Motor neuron (in vitro differentiated cells): Measurements from ENCODE around the gene STK17A. TPM values are rescaled to one million over a fixed set of nuclear protein-coding genes. Genes with fewer than 3 reads are reported as not detected.

Experiments used
- ATAC-seq, 8 experiments: fragments of 200-7000 bp; cut with Tn5 transposase; replicated peaks in 6 of 8; 2 replicates each; pipeline ENCODE4 v1.8.0; 2021; ENCODE audit warnings: mild to moderate bottlenecking in 8 of 8, moderate library complexity in 8 of 8
- H3K27ac ChIP-seq, 2 donors: fragments of 250-450 bp; sonication (Bioruptor Pico); 2 replicates each; pipeline ENCODE4 v1.9.0; 2021; ENCODE audit warnings: antibody characterized with exemption in 2 of 2, mild to moderate bottlenecking in 2 of 2, moderate library complexity in 1 of 2
- H3K4me1 ChIP-seq, 2 donors: fragments of 250-450 bp; sonication (Bioruptor Pico); replicated peaks in 1 of 2; 2 replicates each; pipeline ENCODE4 v1.6.1; 2021; ENCODE audit warnings: antibody characterized with exemption in 2 of 2, mild to moderate bottlenecking in 2 of 2, moderate library complexity in 1 of 2
- H3K4me3 ChIP-seq, 5 donors: fragments of 250-450 bp; sonication (Bioruptor Pico); 2 replicates each; pipeline ENCODE4 v1.9.0; 2021; ENCODE audit warnings: antibody characterized with exemption in 5 of 5, mild to moderate bottlenecking in 5 of 5, moderate library complexity in 4 of 5
- WGBS, 10 experiments: fragments of 450-650 bp; shearing (Covaris generic); methylation state at CpG; one replicate each; pipeline ENCODE4 v1.0.0; 2022; 5-methylcytosine and 5-hydroxymethylcytosine counted together
- in situ Hi-C, 9 experiments: fragments of 400-800 bp; cut with MboI; loops; one replicate each; pipeline ENCODE4 v1.15.0; 2021; ENCODE audit warnings: low sequenced_read_pairs in 9 of 9, low pct_unique_long_range_greater_than_20kb in 2 of 9; ENCODE audit not compliant: unreplicated experiment in 9 of 9
- total RNA-seq, 8 experiments: library from RNA; unstranded; fragments of 300-600 nt; gene quantifications; 2 replicates each; pipeline versions ENCODE4 v1.2.3 to v1.2.4, GENCODE V29; 2022

Gene STK17A
- total RNA-seq, 8 experiments from 2014 or later = 3.9 to 18.4 (median 13.4) TPM

DNA sequence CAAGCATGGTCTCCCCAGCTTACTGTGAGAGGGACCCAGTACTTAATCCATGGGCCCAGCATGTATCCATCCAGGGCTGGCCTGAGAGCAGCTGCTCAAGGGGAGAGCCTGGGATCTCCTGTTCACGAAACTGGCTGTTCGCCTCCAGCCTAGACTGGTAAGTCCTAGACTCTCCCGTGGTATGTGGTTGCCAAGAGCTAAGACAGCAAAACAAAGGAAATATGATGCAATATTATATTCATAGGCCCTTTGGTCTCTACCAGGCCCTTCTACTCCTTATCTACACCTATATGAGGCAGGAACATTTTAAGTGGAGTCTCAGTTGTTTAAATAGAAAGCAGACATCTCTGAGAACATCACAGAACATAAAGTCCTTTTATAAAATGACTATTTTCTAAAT is 28.9 kb upstream of the STK17A start:
- ATAC-seq = peak in 2 of 8 experiments; percentile 37 to 59
- in situ Hi-C loops = no loop called here
- 18 to 90% (median 83%) methylated on average over 2 to 3 of the region's 3 CpGs; no CpG with 5 or more reads in 4 of the 10 experiments for WGBS, 10 experiments
- Histone ChIP-seq H3K4me3 (no peak overlapping the region), H3K4me1 (no peaks in the 10 kb centered on the region), H3K27ac (no peak overlapping the region)

DNA sequence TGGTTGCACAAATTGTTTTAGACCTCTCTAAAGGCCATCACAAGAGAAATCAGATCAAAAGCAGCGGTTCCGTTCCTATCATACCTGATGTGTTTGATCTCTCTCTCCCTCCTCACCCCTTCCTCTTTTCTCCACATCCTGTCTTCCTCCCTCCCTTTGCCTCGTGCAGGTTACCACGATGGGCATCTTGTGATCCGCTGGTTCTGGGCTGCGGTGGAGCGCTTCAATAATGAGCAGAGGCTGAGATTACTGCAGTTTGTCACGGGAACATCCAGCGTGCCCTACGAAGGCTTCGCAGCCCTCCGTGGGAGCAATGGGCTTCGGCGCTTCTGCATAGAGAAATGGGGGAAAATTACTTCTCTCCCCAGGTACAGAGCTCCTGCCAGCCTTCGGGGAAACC is 28.5 kb upstream of the STK17A start:
- no peak for ATAC-seq
- Histone ChIP-seq H3K4me3 (no peak overlapping the region), H3K4me1 (no peaks in the 10 kb centered on the region), H3K27ac (no peak overlapping the region)
- 68 to 100% (median 86%) methylated on average over 2 to 12 of the region's 15 CpGs; no CpG with 5 or more reads in 2 of the 10 experiments for WGBS, 10 experiments
- in situ Hi-C loops = no loop called here

DNA sequence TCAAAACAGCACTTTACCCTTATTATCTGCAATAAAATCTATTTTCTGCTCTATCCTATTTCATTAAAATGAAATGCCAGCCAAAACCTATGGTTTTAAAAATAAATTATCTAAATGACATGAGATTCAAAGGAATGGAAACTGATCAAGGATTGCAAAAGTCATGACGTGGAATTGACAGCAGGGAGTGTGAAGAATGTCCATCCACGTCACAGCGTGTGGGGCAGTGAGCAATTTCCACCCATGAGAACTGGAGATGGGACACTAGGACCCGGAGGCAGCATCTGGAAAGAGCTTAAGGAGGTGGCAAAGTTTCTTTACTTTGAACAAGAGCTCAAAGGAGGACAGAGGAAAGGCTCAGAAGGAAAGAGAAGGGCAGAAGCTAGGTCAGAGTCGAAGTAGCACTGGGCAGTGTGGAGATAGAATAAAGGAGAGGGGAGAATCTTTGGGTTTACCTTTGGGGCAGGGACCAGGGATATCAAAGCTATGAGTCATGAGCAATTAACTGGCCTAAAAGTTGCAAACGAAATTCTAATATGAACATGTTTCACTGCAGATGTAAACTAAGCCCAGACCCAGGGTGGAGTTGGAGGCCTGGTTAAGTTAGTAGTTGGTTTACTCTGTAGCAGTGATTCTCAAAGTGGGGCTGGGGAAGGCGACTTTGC is 24.9 kb upstream of the STK17A start:
- peak in 3 of 8 experiments; percentile 31 to 71 (median 33) for ATAC-seq
- H3K4me1 ChIP-seq = no peaks in the 10 kb centered on the region
- no peak overlapping the region for H3K4me3 ChIP-seq
- in situ Hi-C loops = no loop called here
- 36 to 90% (median 75%) methylated on average over 1 to 7 of the region's 7 CpGs for WGBS, 10 experiments
- no peak overlapping the region for H3K27ac ChIP-seq

DNA sequence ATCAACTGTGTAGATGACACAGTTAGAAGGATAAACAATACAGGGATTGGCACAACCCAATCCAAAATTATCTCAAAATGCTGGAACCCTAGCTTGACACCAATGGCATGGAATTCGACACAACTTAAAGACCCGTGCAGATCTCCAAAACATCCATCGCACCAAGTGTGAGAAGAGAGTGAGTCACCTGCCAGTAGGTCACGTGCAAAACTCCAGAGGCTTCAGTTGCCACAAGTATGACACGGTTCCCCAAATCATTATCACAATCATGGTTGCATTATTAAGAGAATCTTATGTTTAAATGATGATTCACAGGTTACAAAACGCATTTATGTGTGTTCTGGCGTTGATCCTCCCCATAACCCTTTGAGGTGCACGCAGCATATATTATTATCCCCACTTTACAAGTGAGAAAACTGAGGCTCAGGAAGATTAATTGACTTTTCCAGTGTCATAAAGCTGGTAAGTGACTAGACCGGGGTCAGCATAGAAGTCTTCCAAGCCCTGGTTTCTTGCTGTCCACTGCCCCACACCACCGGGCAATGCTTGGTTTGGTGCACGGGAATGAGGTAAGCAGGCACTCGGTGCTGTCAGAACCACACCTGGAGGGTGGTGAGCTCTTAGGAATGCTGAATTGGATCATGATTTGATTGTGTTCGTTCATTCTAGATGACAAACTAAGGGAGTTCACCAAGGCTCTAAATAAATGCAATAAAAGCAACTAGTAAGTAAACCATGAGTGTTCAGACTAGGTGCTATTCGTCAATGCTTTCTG is 23.6 kb upstream of the STK17A start:
- Histone ChIP-seq H3K4me3 (no peak overlapping the region), H3K4me1 (no peaks in the 10 kb centered on the region), H3K27ac (no peak overlapping the region)
- 70 to 100% (median 89%) methylated on average over 2 to 13 of the region's 14 CpGs; no CpG with 5 or more reads in 1 of the 10 experiments for WGBS, 10 experiments
- ATAC-seq = no peak
- in situ Hi-C loops = no loop called here

DNA sequence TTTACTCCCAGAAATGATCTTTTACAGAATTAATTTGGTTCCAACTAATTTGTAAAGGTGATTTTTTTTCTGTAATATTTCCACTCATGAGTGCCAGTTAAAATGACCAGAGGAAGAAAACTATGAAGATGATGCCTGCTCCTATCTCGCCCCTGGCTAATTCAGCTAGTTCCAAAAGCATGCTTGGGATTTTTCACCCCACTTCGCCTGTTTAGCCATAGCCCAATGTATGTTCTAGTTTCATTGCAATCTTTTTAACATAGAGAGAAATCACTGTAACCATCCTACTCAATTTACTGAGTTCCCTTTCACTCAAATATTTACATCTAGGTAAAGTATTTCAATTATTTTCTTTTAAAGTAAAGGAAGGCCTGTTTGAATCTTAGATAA is 23.0 kb upstream of the STK17A start:
- 73 to 100% (median 80%) methylated on average over 1 to 2 of the region's 2 CpGs; no CpG with 5 or more reads in 1 of the 10 experiments for WGBS, 10 experiments
- in situ Hi-C loops = no loop called here
- Histone ChIP-seq H3K4me1 (no peaks in the 10 kb centered on the region), H3K27ac (no peak overlapping the region), H3K4me3 (no peak overlapping the region)
- ATAC-seq = no peak

DNA sequence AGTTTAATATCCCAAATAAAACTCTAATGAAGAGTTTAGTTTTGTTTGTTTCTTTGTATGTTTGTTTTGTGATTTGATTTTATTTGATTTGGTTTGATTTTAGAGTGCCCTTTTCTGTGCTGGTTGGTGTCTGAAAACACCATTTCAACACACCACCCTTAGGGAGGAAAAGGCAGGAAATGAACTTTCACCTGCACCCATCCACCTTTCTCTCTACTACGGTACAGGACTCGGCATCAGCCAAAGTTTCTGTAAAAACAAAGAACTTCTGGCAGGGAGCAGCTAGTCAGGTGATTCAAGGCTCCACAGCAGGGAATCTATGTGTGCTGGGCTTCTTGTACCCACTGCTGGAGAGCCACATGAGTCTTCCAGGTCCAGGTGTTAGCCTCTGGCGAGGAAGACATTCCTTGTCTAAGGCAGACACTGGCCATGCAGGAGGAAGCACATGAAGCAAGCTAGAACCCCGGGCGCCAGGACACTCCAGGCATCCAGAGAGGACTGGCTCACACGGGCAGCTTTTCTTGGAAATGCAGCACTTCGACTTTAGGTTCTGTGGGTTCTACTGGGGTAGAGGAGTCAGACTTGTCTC is 22.1 kb upstream of the STK17A start:
- no peak overlapping the region for H3K27ac ChIP-seq
- no peak for ATAC-seq
- no peak overlapping the region for H3K4me3 ChIP-seq
- in situ Hi-C loops = no loop called here
- H3K4me1 ChIP-seq = no peaks in the 10 kb centered on the region
- 40 to 100% (median 81%) methylated on average over 1 to 5 of the region's 7 CpGs; no CpG with 5 or more reads in 2 of the 10 experiments for WGBS, 10 experiments

DNA sequence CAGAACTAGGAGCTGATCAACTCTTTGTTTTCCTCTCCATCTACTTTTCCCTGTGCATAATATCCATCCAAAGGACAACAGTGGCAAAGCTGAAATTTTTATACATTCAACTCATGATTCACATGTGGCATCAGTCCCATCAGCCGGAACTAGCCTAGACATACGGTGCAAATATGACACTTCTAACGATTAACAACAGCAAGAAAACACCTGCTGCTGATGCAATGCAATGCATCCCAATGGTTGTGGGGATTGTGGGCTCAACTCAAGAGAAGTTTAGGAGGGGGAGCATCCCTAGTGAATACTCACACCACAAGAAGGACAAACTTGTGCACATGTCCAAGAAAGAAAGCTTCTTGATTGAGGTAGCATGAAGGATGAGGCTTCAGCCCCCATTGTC is 20.5 kb upstream of the STK17A start:
- in situ Hi-C loops = no loop called here

DNA sequence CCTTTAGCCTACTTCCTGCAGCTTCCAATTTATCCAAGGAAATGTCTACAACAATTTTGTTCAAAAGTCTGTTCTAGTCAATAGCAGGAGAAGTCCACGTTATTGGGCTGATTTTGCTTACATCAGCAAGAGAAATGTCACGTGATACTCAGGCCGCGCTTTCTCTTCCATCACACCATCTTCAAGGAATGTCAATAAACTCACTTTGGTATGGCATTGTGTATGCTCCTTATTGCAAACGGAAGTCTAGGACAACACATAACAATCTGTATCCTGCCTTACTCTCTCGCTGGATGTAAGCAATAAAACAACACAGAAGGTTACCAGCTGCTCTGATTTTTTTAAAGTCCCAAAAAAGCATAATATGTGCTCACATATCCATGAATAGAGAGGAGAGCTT is 17.1 kb upstream of the STK17A start:
- ATAC-seq = peak in 3 of 8 experiments; percentile 21 to 51 (median 23)
- H3K27ac ChIP-seq = no peak overlapping the region
- WGBS, 10 experiments = 0 to 91% (median 72%) methylated on average over 1 to 6 of the region's 6 CpGs; no CpG with 5 or more reads in 2 of the 10 experiments
- no peak overlapping the region for H3K4me3 ChIP-seq
- H3K4me1 ChIP-seq = no peaks in the 10 kb centered on the region
- in situ Hi-C loops = no loop called here

More for the DNA sequence above, 20.5 kb upstream of the STK17A start:
- Histone ChIP-seq H3K4me3 (no peak overlapping the region), H3K27ac (no peak overlapping the region), H3K4me1 (no peaks in the 10 kb centered on the region)
- ATAC-seq = no peak
- 54 to 100% (median 80%) methylated on average over 1 to 3 of the region's 3 CpGs; no CpG with 5 or more reads in 3 of the 10 experiments for WGBS, 10 experiments

DNA sequence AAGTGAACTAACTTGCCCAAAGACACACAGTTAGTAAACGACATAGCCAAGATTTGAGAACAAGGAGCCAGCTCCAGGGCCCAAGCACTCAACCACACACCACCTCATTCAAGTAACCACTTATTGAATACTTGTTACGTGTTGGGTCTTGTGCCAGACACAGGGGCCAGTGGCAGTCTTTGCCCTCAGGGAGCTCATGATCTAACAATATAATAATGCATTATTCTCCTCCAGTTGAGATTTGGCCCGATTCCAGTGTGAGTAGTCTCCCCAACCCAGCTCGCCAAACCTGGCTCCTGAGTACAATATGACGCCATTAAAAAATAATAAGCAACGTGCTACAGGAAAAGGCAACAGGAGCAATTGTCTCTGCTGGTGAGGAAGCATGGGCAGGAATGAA is 14.4 kb upstream of the STK17A start:
- H3K27ac ChIP-seq = no peak overlapping the region
- no peak overlapping the region for H3K4me3 ChIP-seq
- no peaks in the 10 kb centered on the region for H3K4me1 ChIP-seq
- in situ Hi-C loops = no loop called here
- no peak for ATAC-seq
- 44 to 100% (median 91%) methylated on average over 3 to 6 of the region's 6 CpGs; no CpG with 5 or more reads in 1 of the 10 experiments for WGBS, 10 experiments

DNA sequence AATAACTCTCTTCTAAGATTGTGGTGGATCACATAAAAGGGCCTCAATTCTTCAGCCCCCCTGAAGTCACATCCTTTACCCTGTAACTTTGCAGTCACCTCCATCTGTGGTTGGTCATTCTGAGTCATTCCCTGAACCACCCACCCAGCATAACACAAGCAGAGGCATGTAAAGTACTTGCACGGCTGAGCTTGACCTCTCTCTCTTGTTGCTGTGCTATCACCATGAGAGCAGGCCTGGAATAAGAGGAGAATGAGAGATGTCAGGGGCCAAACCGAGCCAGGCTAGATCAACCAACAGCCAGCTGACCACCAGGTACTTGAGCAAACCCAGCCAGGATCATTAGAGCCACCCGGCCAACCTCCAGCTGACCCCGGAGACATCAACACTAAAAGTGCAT is 13.5 kb upstream of the STK17A start:
- Histone ChIP-seq H3K4me1 (no peaks in the 10 kb centered on the region), H3K27ac (no peak overlapping the region), H3K4me3 (no peak overlapping the region)
- 25 to 93% (median 65%) methylated on average over 1 to 4 of the region's 4 CpGs; no CpG with 5 or more reads in 3 of the 10 experiments for WGBS, 10 experiments
- ATAC-seq = peak in 3 of 8 experiments; percentile 23 to 77 (median 69)
- in situ Hi-C loops = no loop called here

DNA sequence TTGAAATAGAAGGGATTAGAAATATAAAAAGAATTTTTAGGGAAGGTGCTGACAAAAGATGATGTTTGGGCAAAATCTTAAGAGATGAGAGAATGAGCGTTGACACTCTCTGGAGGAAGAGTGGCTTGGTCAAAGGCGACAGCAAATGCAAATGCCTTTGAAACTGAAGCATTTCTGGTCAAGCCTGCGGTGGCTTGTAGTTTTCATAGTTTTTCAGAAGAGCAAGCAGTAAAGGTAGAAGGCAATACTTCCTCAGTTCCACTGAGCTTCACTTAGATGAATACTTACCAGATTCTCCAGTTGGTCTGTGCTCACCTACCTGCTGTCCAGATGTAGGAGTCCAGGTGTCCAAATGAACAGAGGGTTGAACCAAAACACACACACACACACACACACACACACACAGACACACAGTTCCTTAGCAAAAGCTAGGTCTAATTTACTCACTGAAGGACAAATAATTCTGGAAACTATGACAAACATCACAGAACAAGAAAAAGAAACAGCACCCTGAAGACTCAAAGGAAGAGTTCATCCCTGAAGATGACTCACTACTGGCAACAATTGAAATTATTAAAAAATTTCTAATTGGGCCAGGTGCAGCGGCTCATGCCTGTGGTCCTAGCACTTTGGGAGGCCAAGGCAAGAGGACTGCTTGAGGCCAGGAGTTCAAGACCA is 12.1 kb upstream of the STK17A start:
- WGBS, 10 experiments = 77 to 100% (median 92%) methylated on average over 1 to 4 of the region's 4 CpGs; no CpG with 5 or more reads in 1 of the 10 experiments
- no peaks in the 10 kb centered on the region for H3K4me1 ChIP-seq
- in situ Hi-C loops = no loop called here
- H3K27ac ChIP-seq = no peak overlapping the region
- no peak for ATAC-seq
- H3K4me3 ChIP-seq = no peak overlapping the region

DNA sequence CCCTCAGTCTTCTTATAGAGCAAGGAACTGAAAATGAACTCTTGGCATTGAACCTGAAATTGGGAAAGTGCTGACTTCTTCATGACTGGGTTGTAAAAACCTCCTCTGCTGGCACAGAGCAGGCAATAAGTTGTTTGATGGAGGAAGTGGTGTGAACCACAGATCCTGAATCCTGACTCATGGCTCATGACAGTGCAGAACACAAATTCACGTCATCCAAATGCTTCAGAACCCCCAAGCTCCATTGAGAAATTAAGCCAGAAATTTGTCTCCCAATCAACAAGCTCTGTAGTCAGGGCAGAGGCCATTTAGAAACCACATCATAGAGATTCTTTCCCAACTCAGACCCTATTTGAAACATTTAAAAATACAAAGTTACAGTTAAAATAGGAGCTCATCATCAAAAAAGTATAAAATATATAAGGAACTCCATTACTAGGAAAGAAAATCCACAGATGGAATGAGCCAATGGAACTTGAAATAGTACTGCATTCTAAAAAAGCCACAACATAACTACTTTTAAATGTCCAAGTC is 10.3 kb upstream of the STK17A start:
- 100% methylated on average over 1 of the region's 1 CpG; no CpG with 5 or more reads in 6 of the 10 experiments for WGBS, 10 experiments
- no peaks in the 10 kb centered on the region for H3K4me1 ChIP-seq
- H3K4me3 ChIP-seq = no peak overlapping the region
- no peak overlapping the region for H3K27ac ChIP-seq
- in situ Hi-C loops = no loop called here
- peak in 2 of 8 experiments; percentile 65 to 90 for ATAC-seq
